GM11168 (cell line): ENCODE measurements around the gene HIC2.
"Not testable (repeated sequence)": the region's sequence is repeated elsewhere in the genome, so short reads cannot be mapped to it uniquely, and the experiment has no call there.

Experiments
- in situ Hi-C: fragments of 300-500 bp; cut with MboI; formaldehyde crosslinking; loops from one replicate; pipeline ENCODE4 v1.12.0; 2022; ENCODE audit warnings: low sequenced_read_pairs; ENCODE audit not compliant: unreplicated experiment

Gene HIC2

GRCh38 chr22:21417227-21417746 lies at the start of gene HIC2:
HIC2 (plus strand) TSS chr22:21417371; CDS start chr22:21442832, 25,461 bp downstream.
- in situ Hi-C loops: not testable (repeated sequence)

GRCh38 chr22:21368603-21369310 lies 48.4 kb upstream of the HIC2 start:
- in situ Hi-C loops: not testable (repeated sequence)

GRCh38 chr22:21375880-21376279 lies 41.3 kb upstream of the HIC2 start:
- in situ Hi-C loops: loop anchor here (25.0 kb wide), 1 partner anchor 186 kb away; the partner anchor contains the start of genes RIMBP3C and UBE2L3

GRCh38 chr22:21383701-21384467 lies 33.3 kb upstream of the HIC2 start, which contains the start of gene RIMBP3B:
RIMBP3B (plus strand) TSS chr22:21383751; CDS start chr22:21383859, 108 bp downstream.
- in situ Hi-C loops: loop anchor here (25.0 kb wide), 1 partner anchor 178 kb away; the partner anchor contains the start of genes RIMBP3C and UBE2L3

GRCh38 chr22:21384468-21385357 lies 32.5 kb upstream of the HIC2 start:
- in situ Hi-C loops: loop anchor here (25.0 kb wide), 1 partner anchor 178 kb away; the partner anchor contains the start of genes RIMBP3C and UBE2L3

- in situ Hi-C loops: loop anchor here (25.0 kb wide), 1 partner anchor 173 kb away; the partner anchor contains the start of genes RIMBP3C and UBE2L3
Measured at GRCh38 chr22:21389480-21389879, 27.7 kb upstream of the HIC2 start.

- in situ Hi-C loops: loop anchor here (25.0 kb wide), 1 partner anchor 172 kb away; the partner anchor contains the start of genes RIMBP3C and UBE2L3
Measured at GRCh38 chr22:21390013-21390412, 27.2 kb upstream of the HIC2 start.

GRCh38 chr22:21394613-21395012 lies 22.6 kb upstream of the HIC2 start:
- in situ Hi-C loops: loop anchor here (25.0 kb wide), 1 partner anchor 168 kb away; the partner anchor contains the start of genes RIMBP3C and UBE2L3

GRCh38 chr22:21401197-21401969 lies 15.8 kb upstream of the HIC2 start:
- in situ Hi-C loops: not testable (repeated sequence)

GRCh38 chr22:21402763-21403314 lies 14.3 kb upstream of the HIC2 start:
- in situ Hi-C loops: not testable (repeated sequence)

- in situ Hi-C loops: not testable (repeated sequence)
Measured at GRCh38 chr22:21407139-21407538, 10.0 kb upstream of the HIC2 start.

GRCh38 chr22:21407792-21408191 lies 9.4 kb upstream of the HIC2 start:
- in situ Hi-C loops: not testable (repeated sequence)

- in situ Hi-C loops: not testable (repeated sequence)
Measured at GRCh38 chr22:21416375-21416774, 796 bp upstream of the HIC2 start.

GRCh38 chr22:21417853-21418252 lies 682 bp downstream of the HIC2 start:
- in situ Hi-C loops: not testable (repeated sequence)

GRCh38 chr22:21418974-21419638 lies 1.9 kb downstream of the HIC2 start:
- in situ Hi-C loops: not testable (repeated sequence)

GRCh38 chr22:21420180-21420763 lies 3.1 kb downstream of the HIC2 start:
- in situ Hi-C loops: not testable (repeated sequence)

GRCh38 chr22:21424084-21424709 lies 7.0 kb downstream of the HIC2 start:
- in situ Hi-C loops: not testable (repeated sequence)
